ENCODE measurements around the gene TRPM6. TPM values are rescaled to one million over a fixed set of nuclear protein-coding genes. Genes with fewer than 3 reads are reported as not detected.

Gene TRPM6
- total and polyA plus RNA-seq, 12 donors = 0.10 to 0.60 (median 0.21) TPM

DNA sequence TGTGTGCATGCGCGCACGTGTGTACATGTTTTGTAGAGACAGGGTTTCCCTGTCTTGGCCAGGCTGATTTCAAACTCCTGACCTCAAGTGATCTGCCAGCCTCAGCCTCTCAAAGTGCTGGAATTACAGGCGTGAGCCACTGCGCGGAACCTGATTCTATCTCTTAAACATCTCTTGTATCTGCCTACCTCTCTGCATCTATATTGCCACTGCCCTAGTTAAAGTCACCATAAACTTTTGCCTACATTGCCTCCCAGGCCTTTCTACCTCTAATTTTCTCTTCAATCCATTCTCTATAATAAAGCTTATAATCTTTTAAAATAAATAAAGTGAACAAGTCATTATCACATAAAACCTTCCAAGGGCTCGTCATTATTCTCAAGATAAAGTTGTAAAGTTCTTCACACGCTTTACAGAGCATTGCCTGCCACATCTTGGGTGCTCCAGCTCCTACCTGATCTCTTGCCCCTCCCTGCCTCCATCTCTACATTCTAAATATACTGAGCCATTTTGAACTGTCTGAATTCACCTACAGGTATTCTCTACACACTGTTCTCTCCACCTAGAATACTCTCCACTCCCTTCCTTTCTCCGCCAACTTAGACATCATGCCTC, 15.0 kb downstream of the TRPM6 start:
- Histone ChIP-seq H3K4me1 (no peaks in the 10 kb centered on the region), H3K4me3 (no peak overlapping the region), H3K27ac (no peak overlapping the region), H3K36me3 (no peaks in the 10 kb centered on the region), H3K27me3 (peaks cover 0 to 8% (median 0%) of the 10 kb centered on the region in 7 donors), H3K9me3 (peaks cover 0 to 2% (median 0%) of the 10 kb centered on the region in 11 donors)
- intact Hi-C loops (cut with DNase I) = loop anchor here in 1 of 10 donors (10.0 kb wide), 1 partner anchor 52 kb away; no protein-coding TSS in a partner anchor
- DNase-seq (no peak), ATAC-seq (no peak)
- 87 to 89% methylated on average over 9 of the region's 9 CpGs for WGBS, 2 donors
- TF ChIP-seq, protein P1, sequence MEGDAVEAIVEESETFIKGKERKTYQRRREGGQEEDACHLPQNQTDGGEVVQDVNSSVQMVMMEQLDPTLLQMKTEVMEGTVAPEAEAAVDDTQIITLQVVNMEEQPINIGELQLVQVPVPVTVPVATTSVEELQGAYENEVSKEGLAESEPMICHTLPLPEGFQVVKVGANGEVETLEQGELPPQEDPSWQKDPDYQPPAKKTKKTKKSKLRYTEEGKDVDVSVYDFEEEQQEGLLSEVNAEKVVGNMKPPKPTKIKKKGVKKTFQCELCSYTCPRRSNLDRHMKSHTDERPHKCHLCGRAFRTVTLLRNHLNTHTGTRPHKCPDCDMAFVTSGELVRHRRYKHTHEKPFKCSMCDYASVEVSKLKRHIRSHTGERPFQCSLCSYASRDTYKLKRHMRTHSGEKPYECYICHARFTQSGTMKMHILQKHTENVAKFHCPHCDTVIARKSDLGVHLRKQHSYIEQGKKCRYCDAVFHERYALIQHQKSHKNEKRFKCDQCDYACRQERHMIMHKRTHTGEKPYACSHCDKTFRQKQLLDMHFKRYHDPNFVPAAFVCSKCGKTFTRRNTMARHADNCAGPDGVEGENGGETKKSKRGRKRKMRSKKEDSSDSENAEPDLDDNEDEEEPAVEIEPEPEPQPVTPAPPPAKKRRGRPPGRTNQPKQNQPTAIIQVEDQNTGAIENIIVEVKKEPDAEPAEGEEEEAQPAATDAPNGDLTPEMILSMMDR (IDR thresholded peaks at IDR 0.05) = no peak

DNA sequence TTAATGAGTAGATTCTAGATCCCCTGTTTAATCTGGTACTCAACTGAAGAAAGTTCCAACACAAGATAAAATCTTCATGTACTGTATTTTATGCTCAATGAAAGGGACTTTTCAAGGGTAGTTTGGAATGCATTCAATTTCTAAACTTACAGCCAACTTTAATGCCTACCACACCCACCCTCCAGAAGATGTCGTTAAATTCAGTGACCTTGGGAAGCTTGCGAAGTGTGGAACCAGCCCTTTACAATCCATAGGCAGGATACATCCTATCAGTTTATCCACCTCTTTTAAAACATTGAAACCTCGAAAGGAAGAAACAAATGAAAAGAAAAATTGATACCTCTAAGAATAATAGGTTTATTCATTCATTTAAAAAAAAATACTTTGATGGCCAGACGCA, 20.2 kb downstream of the TRPM6 start:
- Histone ChIP-seq H3K4me3 (no peak overlapping the region), H3K27me3 (peaks cover 0 to 3% (median 0%) of the 10 kb centered on the region in 7 donors), H3K27ac (no peak overlapping the region), H3K9me3 (no peaks in the 10 kb centered on the region), H3K36me3 (no peaks in the 10 kb centered on the region), H3K4me1 (peaks cover 0 to 4% (median 0%) of the 10 kb centered on the region in 9 donors)
- no peak for ATAC-seq
- TF ChIP-seq, protein P1 (IDR thresholded peaks at IDR 0.05) = no peak
- intact Hi-C loops (cut with DNase I) = no loop called here
- no peak for DNase-seq
- WGBS, 2 donors = 80 to 85% methylated on average over 4 of the region's 4 CpGs

DNA sequence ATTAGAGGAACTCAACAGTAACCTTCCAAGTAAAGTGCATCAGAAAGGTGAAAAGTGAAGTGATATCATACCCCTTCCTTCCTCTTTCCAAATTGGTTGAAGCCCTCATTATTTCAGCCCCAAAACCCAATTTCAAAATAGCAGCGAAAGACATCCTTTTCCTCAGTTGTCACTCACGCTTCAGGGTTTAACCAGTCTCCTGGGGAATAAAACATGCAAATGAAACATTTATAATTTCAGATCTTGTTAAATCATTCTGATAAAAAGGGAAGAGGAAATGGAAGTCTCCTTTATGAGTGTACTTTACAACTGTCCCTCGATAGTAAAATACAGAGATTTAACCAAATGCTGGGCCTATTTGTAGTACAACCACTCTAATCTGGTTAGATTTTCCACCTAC, 22.5 kb downstream of the TRPM6 start:
- Histone ChIP-seq H3K27ac (no peak overlapping the region), H3K9me3 (no peaks in the 10 kb centered on the region), H3K4me1 (peaks cover 0 to 20% (median 2%) of the 10 kb centered on the region in 9 donors), H3K4me3 (no peak overlapping the region), H3K27me3 (no peaks in the 10 kb centered on the region), H3K36me3 (no peaks in the 10 kb centered on the region)
- TF ChIP-seq, protein P1 (IDR thresholded peaks at IDR 0.05) = no peak
- ATAC-seq (no peak), DNase-seq (no peak)
- intact Hi-C loops (cut with DNase I) = no loop called here
- 50 to 60% methylated on average over 3 of the region's 3 CpGs for WGBS, 2 donors

DNA sequence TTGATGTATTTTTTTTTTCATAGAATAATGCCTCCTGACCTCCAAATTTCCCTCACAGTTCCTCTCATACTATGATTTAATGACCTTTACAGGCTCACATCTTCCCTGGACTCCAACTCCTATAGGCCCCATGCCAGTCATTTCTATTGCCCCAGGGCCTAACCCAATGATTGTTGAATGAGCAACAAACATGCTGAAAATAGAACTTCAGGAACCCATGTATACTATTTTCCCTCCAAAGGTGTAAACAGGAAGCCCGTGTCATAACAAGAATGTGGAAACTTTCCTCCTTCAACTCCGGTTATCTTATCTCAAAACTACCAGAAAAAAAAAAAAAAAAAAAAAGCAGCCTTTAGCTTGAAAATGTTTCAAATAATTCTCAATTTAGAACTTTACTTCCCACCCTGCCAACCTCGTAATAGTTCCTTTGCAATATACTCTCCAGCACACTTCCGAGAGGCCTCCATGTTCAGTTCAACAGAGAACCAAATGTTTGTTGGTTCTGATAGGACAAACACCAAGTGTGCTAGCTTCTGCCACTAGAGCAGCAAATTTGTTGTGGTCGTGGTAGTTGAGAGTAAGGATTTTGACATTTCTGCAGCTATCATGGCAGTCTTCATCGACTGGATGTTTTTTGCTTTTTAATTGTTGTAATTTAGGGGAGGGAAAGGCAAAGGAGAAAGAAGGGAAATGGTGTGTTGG, 25.8 kb downstream of the TRPM6 start:
- DNase-seq (no peak), ATAC-seq (no peak)
- 57 to 68% methylated on average over 6 of the region's 6 CpGs for WGBS, 2 donors
- peaks cover 0 to 20% (median 4%) of the 10 kb centered on the region in 9 donors for H3K4me1 ChIP-seq
- H3K27me3 ChIP-seq = no peaks in the 10 kb centered on the region
- intact Hi-C loops (cut with DNase I) = no loop called here
- H3K27ac ChIP-seq = peak overlapping the region in 7 of 10 donors; percentile 11 to 66 (median 21)
- no peak overlapping the region for H3K4me3 ChIP-seq
- no peaks in the 10 kb centered on the region for H3K9me3 ChIP-seq
- TF ChIP-seq, protein P1 (IDR thresholded peaks at IDR 0.05) = no peak
- no peaks in the 10 kb centered on the region for H3K36me3 ChIP-seq
